GM23338 (cell line): ENCODE measurements around the gene RNF41. TPM values are rescaled to one million over a fixed set of nuclear protein-coding genes. Genes with fewer than 3 reads are reported as not detected.

ENCODE experiments used
- ATAC-seq: fragments of 200-7000 bp; cut with Tn5 transposase; 3 replicates; pipeline ENCODE4 v1.9.1; 2020
- DNase-seq: peaks from one replicate; pipeline ENCODE4 v3.0.0-alpha.2; 2015; ENCODE audit warnings: low spot score
- H2AFZ ChIP-seq: fragments of 200-600 bp; sonication (generic); 2 replicates; pipeline ENCODE4 v1.8.0; 2016; ENCODE audit warnings: antibody characterized with exemption, mild to moderate bottlenecking, moderate library complexity
- H3F3A ChIP-seq: fragments of 200-600 bp; sonication (generic); replicated peaks from 2 replicates; pipeline ENCODE4 v1.8.0; 2017; ENCODE audit warnings: antibody characterized with exemption, mixed run types, low read depth
- H3K27ac ChIP-seq: fragments of 200-600 bp; sonication (generic); 2 replicates; pipeline ENCODE4 v1.6.1; 2016; ENCODE audit warnings: low read depth
- H3K27me3 ChIP-seq: fragments of 200-600 bp; sonication (generic); 2 replicates; pipeline ENCODE4 v1.8.0; 2016; ENCODE audit warnings: mild to moderate bottlenecking, mixed run types, moderate library complexity; ENCODE audit not compliant: insufficient read depth
- H3K36me3 ChIP-seq: fragments of 200-600 bp; sonication (generic); 2 replicates; pipeline ENCODE4 v1.8.0; 2016; ENCODE audit warnings: mild to moderate bottlenecking; ENCODE audit not compliant: insufficient read depth
- H3K4me1 ChIP-seq: fragments of 200-600 bp; sonication (generic); 2 replicates; pipeline ENCODE4 v1.8.0; 2016; ENCODE audit warnings: mild to moderate bottlenecking, moderate library complexity; ENCODE audit not compliant: insufficient read depth
- H3K4me2 ChIP-seq: fragments of 200-600 bp; sonication (generic); 2 replicates; pipeline ENCODE4 v1.7.1; 2017; ENCODE audit warnings: mixed run types
- H3K4me3 ChIP-seq: fragments of 200-600 bp; sonication (generic); 2 replicates; pipeline ENCODE4 v1.6.1; 2016; ENCODE audit warnings: mixed run types
- H3K79me2 ChIP-seq: fragments of 200-600 bp; sonication (generic); replicated peaks from 2 replicates; pipeline ENCODE4 v1.8.0; 2017; ENCODE audit warnings: mild to moderate bottlenecking; ENCODE audit not compliant: insufficient read depth
- H3K9me2 ChIP-seq: fragments of 200-600 bp; sonication (generic); 2 replicates; pipeline ENCODE4 v1.8.0; 2017; ENCODE audit not compliant: insufficient read depth
- H4K20me1 ChIP-seq: fragments of 200-600 bp; sonication (generic); replicated peaks from 2 replicates; pipeline ENCODE4 v1.8.0; 2017; ENCODE audit warnings: mild to moderate bottlenecking; ENCODE audit not compliant: insufficient read depth
- H3K27ac Mint-ChIP-seq: 2 replicates; pipeline ENCODE4 v1.8.0; 2020; ENCODE audit warnings: inconsistent platforms, mild to moderate bottlenecking, moderate library complexity, mixed read lengths
- H3K27me3 Mint-ChIP-seq: 3 replicates; pipeline ENCODE4 v1.8.0; 2022; ENCODE audit warnings: low read depth, mild to moderate bottlenecking, moderate library complexity, mixed read lengths, inconsistent platforms; ENCODE audit not compliant: insufficient read depth, poor library complexity
- H3K36me3 Mint-ChIP-seq: 3 replicates; pipeline ENCODE4 v1.8.0; 2021; ENCODE audit warnings: low read depth, mild to moderate bottlenecking, inconsistent platforms, moderate library complexity, mixed read lengths
- H3K4me1 Mint-ChIP-seq: 3 replicates; pipeline ENCODE4 v1.8.0; 2020; ENCODE audit warnings: mild to moderate bottlenecking, inconsistent platforms, mixed read lengths
- H3K4me3 Mint-ChIP-seq: 3 replicates; pipeline ENCODE4 v1.8.0; 2021; ENCODE audit warnings: moderate library complexity, mild to moderate bottlenecking, inconsistent platforms, mixed read lengths
- H3K9me3 Mint-ChIP-seq: 3 replicates; pipeline ENCODE4 v1.8.0; 2020; ENCODE audit warnings: moderate library complexity, mild to moderate bottlenecking, inconsistent platforms, mixed read lengths
- CREB1 ChIP-seq: fragments of 250-450 bp; sonication (Bioruptor Pico); IDR thresholded peaks from 2 replicates; pipeline ENCODE4 v1.5.0; 2020; ENCODE audit warnings: low read depth, mild to moderate bottlenecking, moderate library complexity
- CTCF ChIP-seq, 2 experiments: fragments of 200-600 bp in 1 of 2; sonication (generic) in 1 of 2; conservative IDR thresholded peaks; 2 replicates each; pipeline versions ENCODE4 v1.5.1 to v1.6.1; 2016 to 2017; ENCODE audit warnings: antibody characterized with exemption in 2 of 2, low read depth in 2 of 2, mild to moderate bottlenecking in 2 of 2, moderate library complexity in 1 of 2
- ETS1 ChIP-seq: IDR thresholded peaks from 2 replicates; pipeline ENCODE4 v1.6.1; 2016; ENCODE audit warnings: antibody characterized with exemption
- EZH2 ChIP-seq: fragments of 200-600 bp; sonication (generic); IDR thresholded peaks from one replicate; pipeline ENCODE4 v1.8.0; 2017; ENCODE audit warnings: antibody characterized with exemption, mild to moderate bottlenecking, low read depth; ENCODE audit not compliant: unreplicated experiment
- EZH2phosphoT487 ChIP-seq: fragments of 200-600 bp; sonication (generic); IDR thresholded peaks from one replicate; pipeline ENCODE4 v1.8.1; 2018; ENCODE audit warnings: antibody characterized with exemption; ENCODE audit not compliant: unreplicated experiment
- JUNB ChIP-seq: IDR thresholded peaks from one replicate; pipeline ENCODE4 v1.6.1; 2016; ENCODE audit warnings: antibody characterized with exemption; ENCODE audit not compliant: unreplicated experiment
- NANOG ChIP-seq: IDR thresholded peaks from 2 replicates; pipeline ENCODE4 v1.6.1; 2016; ENCODE audit warnings: antibody characterized with exemption, borderline replicate concordance
- POLR2AphosphoS5 ChIP-seq: IDR thresholded peaks from 2 replicates; pipeline ENCODE4 v1.6.1; 2016; ENCODE audit warnings: antibody characterized with exemption, low read depth
- REST ChIP-seq: IDR thresholded peaks from one replicate; pipeline ENCODE4 v1.6.1; 2018; ENCODE audit warnings: antibody characterized with exemption; ENCODE audit not compliant: unreplicated experiment
- STAT1 ChIP-seq: IDR thresholded peaks from one replicate; pipeline ENCODE4 v1.6.1; 2016; ENCODE audit warnings: antibody characterized with exemption; ENCODE audit not compliant: unreplicated experiment
- ZNF331 ChIP-seq: fragments of 250-450 bp; sonication (Bioruptor Pico); IDR thresholded peaks from 2 replicates; pipeline ENCODE4 v1.5.0; 2020; ENCODE audit warnings: low read depth, mild to moderate bottlenecking, moderate library complexity
- ZNF462 ChIP-seq: fragments of 250-450 bp; sonication (Bioruptor Pico); IDR thresholded peaks from 2 replicates; pipeline ENCODE4 v1.5.0; 2020; ENCODE audit warnings: mild to moderate bottlenecking, moderate library complexity
- polyA plus RNA-seq: library from polyadenylated mRNA; unstranded; fragments of >200 nt; fragmentation: Nextera tagmentation; extraction: Ambion mirVana; gene quantifications from 2 replicates; pipeline ENCODE4 v1.2.1, GENCODE V29; 2016
- total RNA-seq: library from RNA; depleted of rRNA; stranded (reverse); fragments of >200 nt; shearing (Covaris generic); gene quantifications from 2 replicates; pipeline ENCODE4 v1.2.3, GENCODE V29; 2014

Gene RNF41
- total and polyA plus RNA-seq, 2 experiments from 2014 or later = 15.3 to 77.1 TPM

GRCh38 chr12:56188778-56189098 lies 33.0 kb downstream of the RNF41 start:
- H3K79me2 ChIP-seq = peaks cover 35% of the 10 kb centered on the region
- ATAC-seq (peak; percentile 9), DNase-seq (no peak)
- H3K36me3 ChIP-seq = peaks cover 28% of the 10 kb centered on the region
- H3K9me2 ChIP-seq = no peaks in the 10 kb centered on the region
- Mint-ChIP-seq H3K27me3 (peaks cover 15% of the 10 kb centered on the region), H3K36me3 (peaks cover 56% of the 10 kb centered on the region), H3K4me1 (peaks cover 29% of the 10 kb centered on the region), H3K4me3 (peak overlapping the region; percentile 84), H3K27ac (peak overlapping the region; percentile 93), H3K9me3 (peaks cover 6% of the 10 kb centered on the region; the same call in 2 of the 3 replicates)
- H3K4me1 ChIP-seq = peaks cover 12% of the 10 kb centered on the region
- peaks cover 23% of the 10 kb centered on the region; the same call in 1 of the 2 replicates for H3F3A ChIP-seq
- H2AFZ ChIP-seq = 0 out of 2 replicates have a peak overlapping the region, but pooled peaks have one; percentile 57
- peak overlapping the region; percentile 100 for H3K4me3 ChIP-seq
- no peak for TF ChIP-seq STAT1
- TF ChIP-seq CREB1 (CRISPR knock-in tag) = no peak
- TF ChIP-seq NANOG = no peak
- no peak for TF ChIP-seq CTCF (conservative IDR thresholded peaks at IDR 0.05; ENCODE audit: low read depth in 2 of 2)
- TF ChIP-seq EZH2 = no peak
- no peak for TF ChIP-seq ETS1
- TF ChIP-seq JUNB = no peak
- no peak for TF ChIP-seq ZNF462 (CRISPR knock-in tag)
- TF ChIP-seq POLR2AphosphoS5 = no peak
- TF ChIP-seq ZNF331 (CRISPR knock-in tag) = no peak
- no peak for TF ChIP-seq REST
- TF ChIP-seq EZH2phosphoT487 = no peak
- no peaks in the 10 kb centered on the region for H3K27me3 ChIP-seq
- peak overlapping the region; percentile 93 for H3K27ac ChIP-seq
- peaks cover 19% of the 10 kb centered on the region for H4K20me1 ChIP-seq
- peak overlapping the region; percentile 97 for H3K4me2 ChIP-seq
